Measurements from ENCODE around the gene NKX6-1. TPM values are rescaled to one million over a fixed set of nuclear protein-coding genes. Genes with fewer than 3 reads are reported as not detected.

The NKX6-1 gene
- total RNA-seq, 1 experiment from 2014 or later, result 0.09 TPM

- Histone ChIP-seq H4K20me1 (ENCODE audit: control insufficient read depth, insufficient read depth, insufficient read length) (no peaks in the 10 kb centered on the region), H3K4ac (ENCODE audit: low read depth, low read length) (no peak overlapping the region), H3K27me3 (ENCODE audit: insufficient read depth, low read length) (peaks cover 52% of the 10 kb centered on the region), H3K79me2 (ENCODE audit: insufficient read depth, low read length) (no peaks in the 10 kb centered on the region), H2BK15ac (ENCODE audit: low read depth, low read length) (no peak overlapping the region), H3T11ph (ENCODE audit: low read length) (no peak overlapping the region), H2BK12ac (ENCODE audit: insufficient read length, low read depth, low read length) (no peak overlapping the region), H2AFZ (ENCODE audit: low read length) (no peak overlapping the region), H3K4me2 (ENCODE audit: insufficient read depth, insufficient read length, low read length) (peak overlapping the region; percentile 45), H3K79me1 (ENCODE audit: insufficient read depth, low read depth, low read length, poor library complexity, severe bottlenecking) (no peaks in the 10 kb centered on the region), H3K23me2 (ENCODE audit: insufficient read length, low read depth, low read length, poor library complexity, severe bottlenecking) (peaks cover 3% of the 10 kb centered on the region), H3K9me3 (ENCODE audit: control insufficient read depth, low read depth, low read length) (no peaks in the 10 kb centered on the region), H3K27ac (ENCODE audit: insufficient read length, low read depth, low read length) (no peak overlapping the region), H4K8ac (replicated peaks; ENCODE audit: insufficient read length, low read depth, low read length) (no peak overlapping the region), H3K9ac (ENCODE audit: extremely low read depth, insufficient read length, low read length) (no peak overlapping the region), H4K5ac (ENCODE audit: insufficient read length, low read depth, low read length) (no peak overlapping the region), H3K14ac (ENCODE audit: insufficient read depth, low read length) (no peak overlapping the region), H2AK5ac (ENCODE audit: insufficient read length, low read length) (no peak overlapping the region), H2BK5ac (ENCODE audit: insufficient read length, low read length) (no peak overlapping the region), H4K91ac (ENCODE audit: insufficient read length, low read depth, low read length) (no peak overlapping the region), H3K23ac (ENCODE audit: insufficient read length, low read depth, low read length) (no peak overlapping the region), H2BK20ac (ENCODE audit: low read depth, low read length, poor library complexity, severe bottlenecking) (no peak overlapping the region), H2BK120ac (ENCODE audit: low read depth, low read length, poor library complexity, severe bottlenecking) (no peak overlapping the region), H3K18ac (ENCODE audit: insufficient read length, low read depth, low read length) (no peak overlapping the region), H3K56ac (ENCODE audit: insufficient read length, low read depth, low read length) (no peak overlapping the region), H3K4me1 (ENCODE audit: insufficient read depth, low read length) (peaks cover 6% of the 10 kb centered on the region)
- no CpG with 5 or more reads among the region's 4 CpGs for WGBS (ENCODE audit: extremely low coverage, insufficient read length, low lambda C conversion rate)
- no peak; the same call in 2 of the 3 replicates for TF ChIP-seq CTCF (conservative IDR thresholded peaks at IDR 0.05)
- no peak overlapping the region for H3K27ac Mint-ChIP-seq
- peaks cover 23 to 40% of the 10 kb centered on the region in 2 experiments for H3K4me1 Mint-ChIP-seq
- peaks cover 3 to 4% of the 10 kb centered on the region in 2 experiments; a peak in 2 of 5 replicates for H3K9me3 Mint-ChIP-seq
- no peak for DNase-seq
- no peak overlapping the region for H3K4me3 Mint-ChIP-seq
- H3K36me3 Mint-ChIP-seq (ENCODE audit: insufficient read depth in 1 of 3, low read depth in 3 of 3), result 0 out of 7 replicates have a peak, but pooled peaks cover 0 to 2% (median 0%) of the 10 kb centered on the region in 3 experiments
- peaks cover 83% of the 10 kb centered on the region for H3K27me3 Mint-ChIP-seq (ENCODE audit: low read depth)
Measured at GRCh38 chr4:84480082-84480481, 19.0 kb downstream of the NKX6-1 start.
